Smooth muscle cell (in vitro differentiated cells): ENCODE data around the gene CDH23. TPM values are rescaled to one million over a fixed set of nuclear protein-coding genes. Genes with fewer than 3 reads are reported as not detected.

Source experiments
- DNase-seq: peaks from one replicate; lab custom pipeline; 2025; ENCODE audit not compliant: unreplicated experiment; lab: John Stamatoyannopoulos, UW
- H2AFZ ChIP-seq: fragments of 200-600 bp; sonication (generic); 2 replicates; pipeline ENCODE4 v1.6.0; 2016; ENCODE audit warnings: antibody characterized with exemption, low read depth, mild to moderate bottlenecking
- H3F3A ChIP-seq: fragments of 200-600 bp; sonication (generic); 2 replicates; pipeline ENCODE4 v1.6.0; 2017; ENCODE audit warnings: antibody characterized with exemption, low read depth
- H3K27ac ChIP-seq: fragments of 200-600 bp; sonication (generic); 2 replicates; pipeline ENCODE4 v1.5.1; 2016; ENCODE audit warnings: low read depth, mild to moderate bottlenecking
- H3K27me3 ChIP-seq: fragments of 200-600 bp; sonication (generic); 2 replicates; pipeline ENCODE4 v1.6.1; 2016; ENCODE audit warnings: low read depth, mild to moderate bottlenecking
- H3K36me3 ChIP-seq: fragments of 200-600 bp; sonication (generic); 2 replicates; pipeline ENCODE4 v1.5.1; 2016; ENCODE audit warnings: low read depth
- H3K4me1 ChIP-seq: fragments of 200-600 bp; sonication (generic); 2 replicates; pipeline ENCODE4 v1.5.1; 2016; ENCODE audit warnings: low read depth
- H3K4me2 ChIP-seq: fragments of 200-600 bp; sonication (generic); 2 replicates; pipeline ENCODE4 v1.6.0; 2016; ENCODE audit warnings: mild to moderate bottlenecking
- H3K4me3 ChIP-seq: fragments of 200-600 bp; sonication (generic); 2 replicates; pipeline ENCODE4 v1.5.1; 2016; ENCODE audit warnings: mild to moderate bottlenecking
- H3K79me2 ChIP-seq: fragments of 200-600 bp; sonication (generic); 2 replicates; pipeline ENCODE4 v1.6.0; 2016; ENCODE audit warnings: low read depth, mild to moderate bottlenecking
- H3K9ac ChIP-seq: fragments of 200-600 bp; sonication (generic); 2 replicates; pipeline ENCODE4 v1.6.0; 2016; ENCODE audit warnings: low read depth
- H3K9me3 ChIP-seq: fragments of 200-600 bp; sonication (generic); replicated peaks from 2 replicates; pipeline ENCODE4 v1.5.1; 2016; ENCODE audit warnings: low read depth
- H4K20me1 ChIP-seq: fragments of 200-600 bp; sonication (generic); 2 replicates; pipeline ENCODE4 v1.6.0; 2016; ENCODE audit warnings: low read depth
- WGBS: methylation state at CpG from one replicate; pipeline ENCODE4 v1.1.7; 2016; ENCODE audit warnings: low lambda C conversion rate; 5-methylcytosine and 5-hydroxymethylcytosine counted together
- polyA plus RNA-seq: library from polyadenylated mRNA; unstranded; fragments of >200 nt; fragmentation: Nextera tagmentation; extraction: Ambion mirVana; gene quantifications from 2 replicates; pipeline ENCODE4 v1.2.1, GENCODE V29; 2016
- total RNA-seq: library from RNA; depleted of rRNA; stranded (reverse); fragments of >200 nt; gene quantifications from 2 replicates; pipeline ENCODE4 v1.2.3, GENCODE V29; 2014
- TF ChIP-seq, protein P1 (sequence below): fragments of 200-600 bp; sonication (generic); IDR thresholded peaks from 2 replicates; pipeline ENCODE4 v1.5.1; 2017; ENCODE audit warnings: borderline replicate concordance, mild to moderate bottlenecking, antibody characterized with exemption; ENCODE audit not compliant: insufficient read depth, poor library complexity, severe bottlenecking

The CDH23 gene
- total and polyA plus RNA-seq, 2 experiments from 2014 or later = 0.99 to 2.5 TPM

DNA sequence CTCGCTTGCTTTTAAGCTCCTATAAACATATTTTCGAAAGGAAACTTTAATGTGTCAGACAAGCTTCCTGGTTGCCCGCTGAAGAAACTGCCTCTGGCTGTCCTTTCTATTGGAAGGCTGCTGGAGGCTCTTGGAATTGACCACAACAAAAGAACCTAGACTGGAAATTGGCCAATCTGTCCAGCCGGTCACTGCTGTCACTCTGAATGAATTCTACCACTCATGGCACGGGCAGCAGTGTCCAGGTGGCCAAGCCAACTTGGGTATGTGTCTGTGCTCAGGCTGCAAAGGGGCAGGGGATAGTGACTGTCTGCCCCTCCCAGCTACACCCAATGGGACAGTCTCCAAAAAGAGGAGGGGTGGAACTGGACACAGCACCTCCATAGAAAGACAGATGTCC, 57.6 kb downstream of the CDH23 start:
- Histone ChIP-seq H3K4me1 (no peaks in the 10 kb centered on the region), H4K20me1 (no peaks in the 10 kb centered on the region), H3K9me3 (no peaks in the 10 kb centered on the region), H3K36me3 (no peaks in the 10 kb centered on the region), H3F3A (no peaks in the 10 kb centered on the region), H3K27ac (no peak overlapping the region), H3K79me2 (no peaks in the 10 kb centered on the region), H2AFZ (no peak overlapping the region), H3K4me3 (no peak overlapping the region), H3K9ac (no peak overlapping the region), H3K27me3 (peaks cover 48% of the 10 kb centered on the region), H3K4me2 (no peak overlapping the region)
- DNase-seq = no peak
- TF ChIP-seq, protein P1, sequence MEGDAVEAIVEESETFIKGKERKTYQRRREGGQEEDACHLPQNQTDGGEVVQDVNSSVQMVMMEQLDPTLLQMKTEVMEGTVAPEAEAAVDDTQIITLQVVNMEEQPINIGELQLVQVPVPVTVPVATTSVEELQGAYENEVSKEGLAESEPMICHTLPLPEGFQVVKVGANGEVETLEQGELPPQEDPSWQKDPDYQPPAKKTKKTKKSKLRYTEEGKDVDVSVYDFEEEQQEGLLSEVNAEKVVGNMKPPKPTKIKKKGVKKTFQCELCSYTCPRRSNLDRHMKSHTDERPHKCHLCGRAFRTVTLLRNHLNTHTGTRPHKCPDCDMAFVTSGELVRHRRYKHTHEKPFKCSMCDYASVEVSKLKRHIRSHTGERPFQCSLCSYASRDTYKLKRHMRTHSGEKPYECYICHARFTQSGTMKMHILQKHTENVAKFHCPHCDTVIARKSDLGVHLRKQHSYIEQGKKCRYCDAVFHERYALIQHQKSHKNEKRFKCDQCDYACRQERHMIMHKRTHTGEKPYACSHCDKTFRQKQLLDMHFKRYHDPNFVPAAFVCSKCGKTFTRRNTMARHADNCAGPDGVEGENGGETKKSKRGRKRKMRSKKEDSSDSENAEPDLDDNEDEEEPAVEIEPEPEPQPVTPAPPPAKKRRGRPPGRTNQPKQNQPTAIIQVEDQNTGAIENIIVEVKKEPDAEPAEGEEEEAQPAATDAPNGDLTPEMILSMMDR = no peak
- 79% methylated on average over 5 of the region's 5 CpGs for WGBS

DNA sequence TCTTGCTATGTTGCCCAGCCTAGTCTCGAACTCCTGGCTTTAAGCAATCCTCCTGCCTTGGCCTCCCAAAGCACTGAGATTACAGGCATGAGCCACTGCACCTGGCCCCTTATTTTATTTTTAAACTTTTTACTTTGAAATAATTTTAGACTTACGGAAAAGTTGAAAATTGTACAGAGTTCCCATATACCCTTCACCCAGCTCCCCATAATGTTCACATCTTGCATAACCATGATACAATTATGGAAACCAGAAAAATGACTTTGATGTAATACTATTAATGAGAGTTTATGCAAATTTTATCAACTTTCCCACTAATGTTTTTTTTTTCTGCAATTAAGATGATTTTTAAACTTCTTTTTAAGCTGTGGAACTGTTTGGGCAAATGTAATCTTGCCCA, 58.3 kb downstream of the CDH23 start:
- Histone ChIP-seq H3K27ac (no peak overlapping the region), H3K4me1 (no peaks in the 10 kb centered on the region), H3K27me3 (peaks cover 45% of the 10 kb centered on the region), H3K9ac (no peak overlapping the region), H2AFZ (no peak overlapping the region), H4K20me1 (no peaks in the 10 kb centered on the region), H3F3A (no peaks in the 10 kb centered on the region), H3K4me3 (no peak overlapping the region), H3K36me3 (no peaks in the 10 kb centered on the region), H3K4me2 (no peak overlapping the region), H3K9me3 (no peaks in the 10 kb centered on the region), H3K79me2 (no peaks in the 10 kb centered on the region)
- no peak for DNase-seq
- TF ChIP-seq, protein P1 = no peak
- WGBS = 94% methylated on average over 2 of the region's 2 CpGs

DNA sequence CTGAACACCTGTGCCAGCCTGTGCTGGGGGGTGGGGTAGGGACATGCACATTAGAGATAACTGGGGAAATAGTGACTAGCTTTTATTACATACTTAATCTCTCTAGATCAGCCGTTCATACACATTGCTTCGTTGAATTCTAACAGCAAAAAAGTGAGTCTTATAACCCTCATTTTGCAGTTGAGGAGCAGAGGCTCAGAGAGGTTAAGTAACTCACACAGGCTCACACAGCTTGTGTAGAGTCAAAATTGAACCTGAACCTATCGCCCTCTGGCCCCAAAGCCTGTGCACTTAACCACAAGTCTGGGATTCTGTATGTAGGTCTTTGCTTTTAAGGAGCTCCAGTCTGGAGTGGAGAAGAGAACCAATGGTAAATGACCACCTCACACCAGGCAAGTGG, 59.9 kb downstream of the CDH23 start:
- H3K27ac ChIP-seq = no peak overlapping the region
- no peak overlapping the region for H3K4me2 ChIP-seq
- H3K4me3 ChIP-seq = no peak overlapping the region
- no peaks in the 10 kb centered on the region for H3K36me3 ChIP-seq
- DNase-seq = no peak
- H2AFZ ChIP-seq = no peak overlapping the region
- H3K27me3 ChIP-seq = peaks cover 55% of the 10 kb centered on the region
- no peak overlapping the region for H3K9ac ChIP-seq
- TF ChIP-seq, protein P1 = no peak
- no peaks in the 10 kb centered on the region for H3F3A ChIP-seq
- no peaks in the 10 kb centered on the region for H3K9me3 ChIP-seq
- no peaks in the 10 kb centered on the region for H3K4me1 ChIP-seq
- H4K20me1 ChIP-seq = no peaks in the 10 kb centered on the region
- no peaks in the 10 kb centered on the region for H3K79me2 ChIP-seq
- 87% methylated on average over 3 of the region's 3 CpGs for WGBS

DNA sequence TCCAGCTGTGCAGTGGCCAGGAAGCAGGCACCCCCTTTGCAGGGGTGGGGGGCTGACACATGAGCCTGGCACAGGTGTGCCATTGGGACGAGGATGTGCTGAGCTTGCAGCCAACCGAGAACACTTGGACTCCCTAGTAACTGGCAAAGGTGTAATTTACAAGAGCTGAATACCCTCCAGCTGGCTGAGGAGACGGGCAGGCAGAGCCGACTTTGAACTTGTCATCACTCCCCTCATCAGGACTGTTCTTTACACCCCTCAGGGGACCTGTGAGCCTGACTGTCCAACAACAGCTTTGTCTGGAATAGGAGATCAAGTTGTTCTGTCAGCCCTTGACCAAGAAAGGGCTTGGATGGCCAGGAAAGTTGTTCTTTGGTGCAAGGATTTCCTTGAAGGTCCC, 61.2 kb downstream of the CDH23 start:
- Histone ChIP-seq H3K27me3 (peaks cover 55% of the 10 kb centered on the region), H4K20me1 (no peaks in the 10 kb centered on the region), H3K9ac (no peak overlapping the region), H3K9me3 (no peaks in the 10 kb centered on the region), H3K36me3 (no peaks in the 10 kb centered on the region), H3K4me1 (no peaks in the 10 kb centered on the region), H3K79me2 (no peaks in the 10 kb centered on the region), H3K27ac (no peak overlapping the region), H2AFZ (no peak overlapping the region), H3K4me2 (no peak overlapping the region), H3F3A (no peaks in the 10 kb centered on the region), H3K4me3 (no peak overlapping the region)
- 76% methylated on average over 4 of the region's 4 CpGs for WGBS
- TF ChIP-seq, protein P1 = no peak
- DNase-seq = no peak
